Activated CD8-positive, alpha-beta T cell treated with anti-CD3 and anti-CD28 coated beads for 36 hours (primary cell): ENCODE measurements around the gene PRRT4. TPM values are rescaled to one million over a fixed set of nuclear protein-coding genes. Genes with fewer than 3 reads are reported as not detected.

Experiments used
- ATAC-seq: fragments of 200-7000 bp; cut with Tn5 transposase; one replicate; pipeline ENCODE4 v1.10.0; 2021; ENCODE audit warnings: mild to moderate bottlenecking, moderate library complexity
- CTCF ChIA-PET: fragments of 350-600 bp; sonication (Branson Sonifier 250); formaldehyde crosslinking; loops from one replicate; lab custom pipeline; 2021; ENCODE audit warnings: antibody characterized with exemption; lab: Charles Lee
- POLR2A ChIA-PET: fragments of 350-600 bp; sonication (Branson Sonifier 250); formaldehyde crosslinking; loops from one replicate; lab custom pipeline; 2021; ENCODE audit warnings: antibody characterized with exemption; lab: Charles Lee
- DNase-seq: peaks from one replicate; pipeline ENCODE4 v3.0.0-alpha.2; 2020
- H3K27ac Mint-ChIP-seq: one replicate; pipeline ENCODE4 v1.8.0; 2021; ENCODE audit warnings: mild to moderate bottlenecking, mixed read lengths
- H3K27me3 Mint-ChIP-seq: one replicate; pipeline ENCODE4 v1.8.0; 2021; ENCODE audit warnings: mixed read lengths
- H3K36me3 Mint-ChIP-seq: one replicate; pipeline ENCODE4 v1.8.0; 2021; ENCODE audit warnings: low read depth, mixed read lengths
- H3K4me1 Mint-ChIP-seq: one replicate; pipeline ENCODE4 v1.8.0; 2021; ENCODE audit warnings: low read depth, mixed read lengths
- H3K4me3 Mint-ChIP-seq: one replicate; pipeline ENCODE4 v1.8.0; 2021; ENCODE audit warnings: mild to moderate bottlenecking, moderate library complexity, mixed read lengths
- H3K9me3 Mint-ChIP-seq: one replicate; pipeline ENCODE4 v1.8.0; 2021; ENCODE audit warnings: mixed read lengths
- intact Hi-C: fragments of 100-400 bp; cut with micrococcal nuclease; formaldehyde crosslinking; loops from one replicate; pipeline ENCODE4 v1.10.0; 2022
- total RNA-seq, 2 experiments: library from RNA; stranded (reverse); gene quantifications; one replicate each; pipeline ENCODE4 v1.2.3, GENCODE V29; 2021
- TF ChIP-seq, protein P1 (sequence below): fragments of 200-600 bp; IDR thresholded peaks from one replicate; pipeline ENCODE4 v1.8.0; 2022; ENCODE audit warnings: antibody characterized with exemption, mild to moderate bottlenecking

PRRT4 gene
- total RNA-seq, 2 experiments from 2014 or later: 0.20 to 0.69 TPM

DNA sequence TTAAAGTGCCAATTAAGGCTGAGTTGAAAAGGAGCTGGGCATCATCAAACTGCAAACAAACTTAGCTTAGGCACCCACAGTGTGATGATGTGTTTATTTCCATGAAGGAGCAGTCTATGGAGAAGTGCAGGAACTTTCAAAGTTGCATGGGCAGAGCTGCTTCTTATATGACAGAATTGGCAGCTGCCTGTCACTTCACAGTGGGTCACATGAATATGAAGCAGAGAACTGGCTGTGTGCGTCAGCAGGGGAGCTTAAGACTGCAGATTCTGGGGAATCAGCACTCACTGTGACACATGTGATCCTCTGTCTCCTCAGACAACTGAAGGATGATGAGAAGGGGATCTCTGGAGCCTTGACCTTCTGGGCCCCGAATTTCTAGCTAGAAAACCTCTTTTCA lies 54.4 kb downstream of the PRRT4 start:
- H3K4me3 Mint-ChIP-seq: no peak overlapping the region
- DNase-seq: no peak
- intact Hi-C loops: no loop called here
- no peaks in the 10 kb centered on the region for H3K27me3 Mint-ChIP-seq
- no peak overlapping the region for H3K27ac Mint-ChIP-seq
- ChIA-PET CTCF (no interaction called here), POLR2A (no interaction called here)
- H3K36me3 Mint-ChIP-seq: peaks cover 36% of the 10 kb centered on the region
- no peak for ATAC-seq
- H3K4me1 Mint-ChIP-seq: no peaks in the 10 kb centered on the region
- no peaks in the 10 kb centered on the region for H3K9me3 Mint-ChIP-seq
- TF ChIP-seq, protein P1, sequence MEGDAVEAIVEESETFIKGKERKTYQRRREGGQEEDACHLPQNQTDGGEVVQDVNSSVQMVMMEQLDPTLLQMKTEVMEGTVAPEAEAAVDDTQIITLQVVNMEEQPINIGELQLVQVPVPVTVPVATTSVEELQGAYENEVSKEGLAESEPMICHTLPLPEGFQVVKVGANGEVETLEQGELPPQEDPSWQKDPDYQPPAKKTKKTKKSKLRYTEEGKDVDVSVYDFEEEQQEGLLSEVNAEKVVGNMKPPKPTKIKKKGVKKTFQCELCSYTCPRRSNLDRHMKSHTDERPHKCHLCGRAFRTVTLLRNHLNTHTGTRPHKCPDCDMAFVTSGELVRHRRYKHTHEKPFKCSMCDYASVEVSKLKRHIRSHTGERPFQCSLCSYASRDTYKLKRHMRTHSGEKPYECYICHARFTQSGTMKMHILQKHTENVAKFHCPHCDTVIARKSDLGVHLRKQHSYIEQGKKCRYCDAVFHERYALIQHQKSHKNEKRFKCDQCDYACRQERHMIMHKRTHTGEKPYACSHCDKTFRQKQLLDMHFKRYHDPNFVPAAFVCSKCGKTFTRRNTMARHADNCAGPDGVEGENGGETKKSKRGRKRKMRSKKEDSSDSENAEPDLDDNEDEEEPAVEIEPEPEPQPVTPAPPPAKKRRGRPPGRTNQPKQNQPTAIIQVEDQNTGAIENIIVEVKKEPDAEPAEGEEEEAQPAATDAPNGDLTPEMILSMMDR: no peak

DNA sequence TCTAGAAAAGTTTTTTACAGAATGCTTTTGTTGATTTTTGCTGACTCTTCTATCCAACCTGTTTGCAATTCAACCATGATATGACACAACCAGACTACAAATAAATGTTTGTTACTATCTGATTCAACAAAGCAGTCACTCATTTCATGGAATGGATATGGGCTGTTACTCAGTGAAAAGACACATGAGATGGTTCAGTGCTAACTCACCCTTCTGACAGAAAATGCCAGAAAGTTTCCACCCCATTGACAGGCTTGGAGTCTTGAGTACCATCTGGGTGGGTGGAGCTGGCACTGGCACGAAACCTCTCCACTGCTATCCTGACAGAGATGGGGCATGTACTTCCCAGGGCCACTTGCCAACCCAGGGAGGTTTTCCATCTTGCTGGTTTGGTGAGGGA lies 57.3 kb downstream of the PRRT4 start:
- Mint-ChIP-seq H3K27me3 (no peaks in the 10 kb centered on the region), H3K27ac (no peak overlapping the region), H3K4me1 (no peaks in the 10 kb centered on the region), H3K4me3 (no peak overlapping the region), H3K9me3 (no peaks in the 10 kb centered on the region), H3K36me3 (peaks cover 25% of the 10 kb centered on the region)
- POLR2A ChIA-PET: no interaction called here
- intact Hi-C loops: no loop called here
- CTCF ChIA-PET: no interaction called here
- ATAC-seq (no peak), DNase-seq (no peak)
- TF ChIP-seq, protein P1: no peak

DNA sequence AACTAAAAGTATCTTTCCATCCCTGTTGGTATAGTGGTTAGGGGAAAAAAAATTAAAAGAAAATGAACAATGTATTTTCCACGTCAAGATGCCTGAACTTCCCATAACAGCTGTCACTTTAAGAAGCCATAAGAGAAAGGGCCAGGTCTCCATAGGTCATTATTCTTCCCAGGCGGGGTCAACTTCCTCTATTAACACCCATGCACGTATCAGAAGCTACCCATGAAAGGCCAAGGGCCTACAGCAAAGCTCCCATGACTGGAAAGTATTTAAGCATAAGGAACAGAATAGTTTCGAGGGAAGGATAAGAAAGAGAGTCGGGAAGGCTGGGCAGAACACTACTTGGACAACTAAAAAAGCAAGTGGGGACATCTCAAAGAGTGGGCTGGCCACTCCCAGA lies 57.8 kb downstream of the PRRT4 start:
- H3K9me3 Mint-ChIP-seq: no peaks in the 10 kb centered on the region
- ChIA-PET CTCF (no interaction called here), POLR2A (no interaction called here)
- H3K27ac Mint-ChIP-seq: no peak overlapping the region
- DNase-seq (no peak), ATAC-seq (no peak)
- no peaks in the 10 kb centered on the region for H3K4me1 Mint-ChIP-seq
- H3K27me3 Mint-ChIP-seq: no peaks in the 10 kb centered on the region
- no peak overlapping the region for H3K4me3 Mint-ChIP-seq
- TF ChIP-seq, protein P1: no peak
- intact Hi-C loops: no loop called here
- peaks cover 21% of the 10 kb centered on the region for H3K36me3 Mint-ChIP-seq

DNA sequence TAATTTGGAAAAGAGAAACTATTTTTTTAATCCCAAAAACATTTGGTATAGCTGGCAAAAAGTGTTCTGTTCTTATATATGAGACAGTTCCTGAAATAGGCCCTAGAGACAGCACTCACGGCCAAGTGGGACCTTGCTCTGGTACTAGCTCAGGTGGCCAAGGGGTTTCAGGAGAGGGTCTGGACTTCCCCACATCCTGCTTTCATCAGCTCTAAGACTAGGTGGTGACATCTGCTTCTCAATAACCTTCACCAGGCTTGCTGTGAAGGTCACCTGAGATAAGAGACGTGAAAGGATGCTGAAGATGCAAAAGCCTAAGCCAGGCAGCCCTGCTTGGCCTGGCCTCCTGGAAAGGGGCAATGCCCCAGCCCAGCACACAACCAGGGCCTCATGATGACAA lies 58.4 kb downstream of the PRRT4 start:
- Mint-ChIP-seq H3K27me3 (no peaks in the 10 kb centered on the region), H3K27ac (no peak overlapping the region), H3K4me1 (no peaks in the 10 kb centered on the region), H3K9me3 (no peaks in the 10 kb centered on the region), H3K4me3 (no peak overlapping the region), H3K36me3 (peaks cover 19% of the 10 kb centered on the region)
- ChIA-PET POLR2A (no interaction called here), CTCF (no interaction called here)
- ATAC-seq (no peak), DNase-seq (no peak)
- intact Hi-C loops: no loop called here
- TF ChIP-seq, protein P1: no peak

DNA sequence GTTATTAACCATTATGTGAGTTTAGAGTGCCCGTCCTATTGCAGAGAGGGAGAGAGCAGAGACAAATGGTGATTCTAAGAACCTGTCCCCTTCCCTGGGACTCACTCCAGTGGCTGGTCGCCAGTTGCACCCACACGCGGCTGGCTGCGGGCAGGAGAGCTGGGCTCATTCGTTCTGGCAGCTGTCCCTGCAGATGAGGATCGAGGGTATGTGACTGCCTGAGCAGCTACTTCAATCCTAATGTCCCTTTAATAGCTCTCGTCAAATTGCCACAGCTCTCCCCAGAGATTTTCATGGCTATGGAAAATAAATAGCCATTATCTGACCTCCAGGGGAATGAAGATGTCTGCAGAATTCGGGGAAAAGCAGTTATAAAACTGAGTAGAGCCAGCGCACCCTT lies 59.4 kb downstream of the PRRT4 start:
- intact Hi-C loops: no loop called here
- ATAC-seq: no peak
- no peaks in the 10 kb centered on the region for H3K9me3 Mint-ChIP-seq
- no peak overlapping the region for H3K4me3 Mint-ChIP-seq
- TF ChIP-seq, protein P1: no peak
- H3K27ac Mint-ChIP-seq: no peak overlapping the region
- ChIA-PET POLR2A (no interaction called here), CTCF (interaction anchor here (1.1 kb wide), 1 partner anchor 20 kb away, joined by 5 read pairs; no protein-coding TSS in a partner anchor)
- peaks cover 19% of the 10 kb centered on the region for H3K36me3 Mint-ChIP-seq
- H3K27me3 Mint-ChIP-seq: no peaks in the 10 kb centered on the region
- H3K4me1 Mint-ChIP-seq: no peaks in the 10 kb centered on the region
- no peak for DNase-seq

Other genes starting within 250 kb of the PRRT4 start
- not detected for gene LEP, start 120.4 kb downstream of the PRRT4 start, total RNA-seq
- 10 to 100 TPM; 55.3 to 55.6 TPM for gene RBM28, start 17.8 kb downstream of the PRRT4 start, total RNA-seq
- 10 to 100 TPM; 60.5 to 68.1 TPM for gene IMPDH1, start 48.3 kb upstream of the PRRT4 start, total RNA-seq
- gene HILPDA, start 94.2 kb upstream of the PRRT4 start, total RNA-seq: 100 to 1,000 TPM; 344 to 362 TPM
- 10 to 100 TPM; 38.9 to 45.6 TPM for gene METTL2B, start 115.1 kb upstream of the PRRT4 start, total RNA-seq